GM20000 (cell line): Measurements from ENCODE around the gene TEDDM1.

Experiments
- DNase-seq: peaks from one replicate; pipeline ENCODE4 v3.0.0; 2012; ENCODE audit warnings: low spot score
- CTCF ChIP-seq: IDR thresholded peaks from 2 replicates; pipeline ENCODE4 v1.5.1; 2012; ENCODE audit warnings: mild to moderate bottlenecking, control low read depth; ENCODE audit errors: extremely low read depth, missing control alignments

Gene TEDDM1

DNA sequence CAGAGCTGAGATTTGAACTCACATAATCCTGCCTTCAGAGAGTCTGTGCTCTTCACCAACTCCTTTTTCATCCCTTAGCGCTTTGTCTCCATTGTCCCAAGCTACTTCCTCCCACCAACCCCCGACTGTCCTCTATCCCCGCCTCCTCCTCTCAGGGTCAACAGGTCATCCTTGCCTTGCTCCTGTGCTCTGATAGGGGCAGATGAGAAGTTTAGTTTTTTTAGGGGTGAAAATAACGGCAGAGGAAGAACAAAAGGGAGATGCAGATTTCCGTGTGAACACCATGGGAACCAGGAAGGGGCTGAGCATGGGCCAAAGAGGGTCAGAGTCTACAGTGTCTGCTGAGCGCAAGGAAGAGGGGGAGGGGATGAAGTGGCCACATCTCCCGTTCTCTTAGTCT is 40.8 kb downstream of the TEDDM1 start:
- no peak for TF ChIP-seq CTCF
- no peak for DNase-seq

GRCh38 chr1:182357913-182358312 is 42.6 kb downstream of the TEDDM1 start:
- no peak for TF ChIP-seq CTCF
- DNase-seq, result no peak

DNA sequence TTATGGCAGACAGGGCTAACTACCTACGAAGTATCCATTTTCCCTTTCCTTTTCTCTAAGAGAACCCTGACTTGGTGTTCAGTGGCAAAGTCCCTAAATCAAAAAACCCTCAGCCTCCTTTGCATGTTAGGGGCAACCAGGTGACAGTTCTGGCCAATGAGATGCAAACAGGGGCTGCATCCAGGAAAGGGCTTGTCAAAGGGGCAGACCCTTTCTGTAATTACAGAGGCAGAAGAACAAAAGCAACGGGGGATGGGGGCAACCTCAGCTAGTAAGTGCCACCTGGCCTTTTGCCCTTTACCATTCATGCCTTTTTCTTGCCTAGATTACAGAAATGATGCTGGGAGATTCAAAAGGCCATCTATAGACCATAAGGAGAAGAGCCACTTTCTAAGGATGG is 43.3 kb downstream of the TEDDM1 start:
- no peak for DNase-seq
- no peak for TF ChIP-seq CTCF

DNA sequence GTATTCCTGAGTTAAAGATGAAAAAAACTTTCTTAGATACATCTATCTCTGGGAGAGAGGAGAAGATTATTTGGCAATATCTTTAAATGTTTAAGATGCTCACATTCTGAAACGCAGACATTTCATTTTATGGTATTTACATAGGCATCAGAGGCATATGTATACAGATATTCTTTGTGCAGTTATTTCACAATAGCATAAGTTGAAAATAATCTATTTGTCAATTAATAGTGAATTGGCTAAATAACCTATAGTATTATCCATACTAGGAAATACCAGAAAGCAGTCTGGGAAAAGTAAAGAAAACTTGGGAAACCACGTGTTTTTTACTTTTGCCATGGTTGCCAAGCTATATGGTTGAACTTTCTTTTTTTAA is 44.8 kb downstream of the TEDDM1 start:
- no peak for DNase-seq
- TF ChIP-seq CTCF, result no peak

DNA sequence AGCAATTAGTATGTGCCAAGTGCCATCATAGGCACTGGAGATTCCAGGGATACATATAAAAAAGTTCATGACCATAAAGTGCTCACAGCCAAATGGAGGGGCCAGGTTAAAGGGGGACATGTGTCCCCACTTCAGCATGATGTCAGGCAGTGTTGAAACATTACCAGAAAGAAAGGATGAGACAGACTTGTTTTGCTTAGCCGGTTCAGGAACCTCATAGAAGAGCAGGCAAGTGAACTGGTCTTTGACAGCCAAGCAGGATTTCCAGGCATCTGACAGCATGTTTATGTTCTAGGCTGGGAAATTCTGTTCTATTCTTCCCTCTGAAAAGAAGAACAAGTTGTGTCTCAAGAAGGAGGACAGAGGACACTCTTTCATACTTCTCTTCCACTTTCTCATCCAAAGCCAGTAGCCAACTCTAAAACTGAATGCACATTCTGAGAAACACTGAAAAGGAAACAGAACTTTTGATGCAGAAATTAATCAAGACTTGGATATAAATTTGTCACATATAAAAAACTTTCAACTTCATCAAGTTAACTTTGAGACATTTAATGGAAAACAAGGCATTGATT is 48.6 kb downstream of the TEDDM1 start:
- DNase-seq, result no peak
- no peak for TF ChIP-seq CTCF

- TF ChIP-seq CTCF, result no peak
These were observed 49.6 kb downstream of the TEDDM1 start for GRCh38 chr1:182350839-182351238.

DNA sequence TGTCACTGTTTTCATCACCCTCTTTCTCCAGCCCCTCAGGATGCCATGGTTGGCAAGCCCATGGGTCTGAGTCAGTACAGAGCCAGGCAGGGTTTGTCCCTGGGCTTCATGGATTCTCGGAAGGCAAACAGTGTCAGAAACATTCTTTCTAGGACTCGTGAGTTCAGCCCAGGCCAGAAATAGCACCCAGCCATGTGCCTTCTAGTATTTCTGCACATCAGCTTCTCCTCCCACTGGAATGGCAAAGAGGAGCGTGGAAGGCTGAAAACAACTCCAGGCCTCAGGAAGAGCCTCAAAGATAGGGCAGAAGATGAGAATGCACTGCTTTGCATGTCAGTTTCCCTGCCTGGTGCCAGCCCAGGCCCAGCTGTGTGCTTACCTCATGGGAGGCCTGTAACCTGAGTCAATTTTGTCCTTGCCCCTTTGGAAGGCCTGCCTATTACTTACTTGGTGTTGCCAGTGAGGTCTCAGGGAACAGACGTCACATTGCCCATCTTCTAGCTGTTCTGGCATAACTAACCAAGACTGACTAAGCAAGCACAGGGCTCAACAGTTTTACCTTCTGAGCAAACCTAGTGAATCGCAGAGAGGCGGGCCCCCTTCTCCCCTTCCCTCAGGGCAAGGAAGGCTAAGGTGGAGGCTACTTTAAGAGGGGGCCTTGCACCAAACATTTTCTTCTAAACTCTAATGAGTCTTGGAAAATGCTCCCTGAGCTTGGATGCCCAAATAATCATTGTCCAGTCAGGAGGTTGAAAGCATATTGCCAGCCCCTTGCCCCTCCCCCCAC is 51.3 kb downstream of the TEDDM1 start:
- DNase-seq, result no peak

More at GRCh38 chr1:182350839-182351238, 49.6 kb downstream of the TEDDM1 start:
- no peak for DNase-seq

More for the DNA sequence above, 51.3 kb downstream of the TEDDM1 start:
- no peak for TF ChIP-seq CTCF
